Suprapubic skin (tissue), 4 donors: ENCODE measurements around the gene HES6. TPM values are rescaled to one million over a fixed set of nuclear protein-coding genes. Genes with fewer than 3 reads are reported as not detected.
A peak's percentile ranks its signal among the peaks of the same experiment; 100 is the strongest.
"Not testable (repeated sequence)": the region's sequence is repeated elsewhere in the genome, so short reads cannot be mapped to it uniquely, and the experiment has no call there.

Experiments
- DNase-seq, 2 donors: peaks; one replicate each; pipeline ENCODE4 v3.0.0-alpha.2; 2019; ENCODE audit warnings: low spot score in 2 of 2
- H3K27ac ChIP-seq: fragments of 200-600 bp; sonication (generic); one replicate; pipeline ENCODE4 v1.5.1; 2019
- H3K27me3 ChIP-seq: fragments of 200-600 bp; sonication (generic); one replicate; pipeline ENCODE4 v1.5.1; 2019
- H3K36me3 ChIP-seq: fragments of 200-600 bp; sonication (generic); one replicate; pipeline ENCODE4 v1.5.1; 2019
- H3K4me1 ChIP-seq: fragments of 200-600 bp; sonication (generic); one replicate; pipeline ENCODE4 v1.5.1; 2019
- H3K4me3 ChIP-seq: fragments of 200-600 bp; sonication (generic); one replicate; pipeline ENCODE4 v1.5.1; 2019; ENCODE audit warnings: mild to moderate bottlenecking
- H3K9me3 ChIP-seq: fragments of 200-600 bp; sonication (generic); one replicate; pipeline ENCODE4 v1.5.1; 2019
- CTCF ChIP-seq, 2 donors: fragments of 200-600 bp in 1 of 2; fragments of 450-650 bp in 1 of 2; sonication (generic) in 1 of 2; IDR thresholded peaks; one replicate each; pipeline ENCODE4 v1.5.1; 2016 to 2019; ENCODE audit warnings: antibody characterized with exemption in 2 of 2, mild to moderate bottlenecking in 1 of 2, moderate library complexity in 1 of 2
- EP300 ChIP-seq: sonication (generic); formaldehyde crosslinking; IDR thresholded peaks from one replicate; pipeline ENCODE4 v1.6.1; 2017; ENCODE audit warnings: antibody characterized with exemption
- POLR2A ChIP-seq, 2 donors: fragments of 450-650 bp; IDR thresholded peaks; one replicate each; pipeline ENCODE4 v1.6.1; 2017; ENCODE audit warnings: antibody characterized with exemption in 2 of 2, mild to moderate bottlenecking in 2 of 2, moderate library complexity in 2 of 2
- POLR2AphosphoS5 ChIP-seq, 3 donors: sonication (generic); formaldehyde crosslinking; IDR thresholded peaks; one replicate each; pipeline ENCODE4 v1.6.1; 2017; ENCODE audit warnings: antibody characterized with exemption in 3 of 3
- WGBS: methylation state at CpG from one replicate; pipeline ENCODE4 v1.1.5; 2018; 5-methylcytosine and 5-hydroxymethylcytosine counted together
- total RNA-seq, 4 donors: library from RNA; depleted of rRNA; stranded (reverse); fragments of >200 nt; gene quantifications; one replicate each; pipeline ENCODE4 v1.1.0, GENCODE V29; 2016

The HES6 gene
- total RNA-seq, 4 donors from 2014 or later: 4.0 to 10.0 (median 7.0) TPM

- H3K27me3 ChIP-seq: no peaks in the 10 kb centered on the region
- no peaks in the 10 kb centered on the region for H3K9me3 ChIP-seq
- no peak overlapping the region for H3K4me3 ChIP-seq
- 65% methylated on average over 8 of the region's 9 CpGs for WGBS
- peaks cover 34% of the 10 kb centered on the region for H3K4me1 ChIP-seq
- H3K27ac ChIP-seq: no peak overlapping the region
- TF ChIP-seq CTCF (IDR thresholded peaks at IDR 0.05): no peak
- TF ChIP-seq EP300: no peak
- TF ChIP-seq POLR2AphosphoS5 (IDR thresholded peaks at IDR 0.05): no peak
- no peak for TF ChIP-seq POLR2A (IDR thresholded peaks at IDR 0.05)
- H3K36me3 ChIP-seq: peaks cover 45% of the 10 kb centered on the region
- peak in 1 of 2 donors; percentile 58 for DNase-seq
Observed at GRCh38 chr2:238278626-238279323, 38.9 kb upstream of the HES6 start.

- WGBS: 92% methylated on average over 15 of the region's 15 CpGs
- TF ChIP-seq POLR2AphosphoS5 (IDR thresholded peaks at IDR 0.05) (no peak), POLR2A (IDR thresholded peaks at IDR 0.05) (no peak), EP300 (no peak), CTCF (IDR thresholded peaks at IDR 0.05) (no peak)
Observed at GRCh38 chr2:238277695-238278094, 37.9 kb upstream of the HES6 start.

GRCh38 chr2:238274152-238274865 is 34.5 kb upstream of the HES6 start:
- no peaks in the 10 kb centered on the region for H3K9me3 ChIP-seq
- TF ChIP-seq EP300: no peak
- TF ChIP-seq CTCF (IDR thresholded peaks at IDR 0.05): no peak
- no peak for TF ChIP-seq POLR2AphosphoS5 (IDR thresholded peaks at IDR 0.05)
- TF ChIP-seq POLR2A (IDR thresholded peaks at IDR 0.05): no peak
- H3K36me3 ChIP-seq: peaks cover 87% of the 10 kb centered on the region
- H3K4me1 ChIP-seq: peaks cover 9% of the 10 kb centered on the region
- WGBS: 95% methylated on average over 16 of the region's 20 CpGs
- H3K27ac ChIP-seq: no peak overlapping the region
- H3K27me3 ChIP-seq: no peaks in the 10 kb centered on the region
- no peak overlapping the region for H3K4me3 ChIP-seq
- no peak for DNase-seq

More at GRCh38 chr2:238277695-238278094, 37.9 kb upstream of the HES6 start:
- Histone ChIP-seq H3K27ac (no peak overlapping the region), H3K27me3 (no peaks in the 10 kb centered on the region), H3K9me3 (no peaks in the 10 kb centered on the region), H3K36me3 (peaks cover 56% of the 10 kb centered on the region), H3K4me3 (no peak overlapping the region), H3K4me1 (peaks cover 24% of the 10 kb centered on the region)
- peak in 1 of 2 donors; percentile 62 for DNase-seq

GRCh38 chr2:238273433-238273832 is 33.6 kb upstream of the HES6 start:
- not testable (repeated sequence) for H3K4me1 ChIP-seq, H3K4me3 ChIP-seq, H3K27ac ChIP-seq, H3K27me3 ChIP-seq, H3K9me3 ChIP-seq, DNase-seq
- peaks cover 88% of the 10 kb centered on the region for H3K36me3 ChIP-seq
- 88% methylated on average over 10 of the region's 10 CpGs for WGBS

- no peak for TF ChIP-seq POLR2A (IDR thresholded peaks at IDR 0.05)
- no peak overlapping the region for H3K4me3 ChIP-seq
Observed at GRCh38 chr2:238272156-238272555, 32.3 kb upstream of the HES6 start.

GRCh38 chr2:238271686-238272085 is 31.8 kb upstream of the HES6 start:
- H3K4me3 ChIP-seq, H3K4me1 ChIP-seq, H3K9me3 ChIP-seq, H3K27me3 ChIP-seq, DNase-seq, H3K27ac ChIP-seq: not testable (repeated sequence)
- peaks cover 92% of the 10 kb centered on the region for H3K36me3 ChIP-seq
- 70% methylated on average over 8 of the region's 8 CpGs for WGBS

More at GRCh38 chr2:238272156-238272555, 32.3 kb upstream of the HES6 start:
- Histone ChIP-seq H3K27ac (no peak overlapping the region), H3K27me3 (no peaks in the 10 kb centered on the region), H3K4me1 (peaks cover 3% of the 10 kb centered on the region), H3K36me3 (peaks cover 94% of the 10 kb centered on the region), H3K9me3 (no peaks in the 10 kb centered on the region)
- WGBS: 100% methylated on average over 2 of the region's 4 CpGs
- no peak for DNase-seq
